GM23338 (cell line): ENCODE data around the gene KRT74. TPM values are rescaled to one million over a fixed set of nuclear protein-coding genes. Genes with fewer than 3 reads are reported as not detected.
A peak's percentile ranks its signal among the peaks of the same experiment; 100 is the strongest.

Experiments used
- ATAC-seq: fragments of 200-7000 bp; cut with Tn5 transposase; 3 replicates; pipeline ENCODE4 v1.9.1; 2020
- DNase-seq: peaks from one replicate; pipeline ENCODE4 v3.0.0-alpha.2; 2015; ENCODE audit warnings: low spot score
- H2AFZ ChIP-seq: fragments of 200-600 bp; sonication (generic); 2 replicates; pipeline ENCODE4 v1.8.0; 2016; ENCODE audit warnings: antibody characterized with exemption, mild to moderate bottlenecking, moderate library complexity
- H3F3A ChIP-seq: fragments of 200-600 bp; sonication (generic); replicated peaks from 2 replicates; pipeline ENCODE4 v1.8.0; 2017; ENCODE audit warnings: antibody characterized with exemption, mixed run types, low read depth
- H3K27ac ChIP-seq: fragments of 200-600 bp; sonication (generic); 2 replicates; pipeline ENCODE4 v1.6.1; 2016; ENCODE audit warnings: low read depth
- H3K27me3 ChIP-seq: fragments of 200-600 bp; sonication (generic); 2 replicates; pipeline ENCODE4 v1.8.0; 2016; ENCODE audit warnings: mild to moderate bottlenecking, mixed run types, moderate library complexity; ENCODE audit not compliant: insufficient read depth
- H3K36me3 ChIP-seq: fragments of 200-600 bp; sonication (generic); 2 replicates; pipeline ENCODE4 v1.8.0; 2016; ENCODE audit warnings: mild to moderate bottlenecking; ENCODE audit not compliant: insufficient read depth
- H3K4me1 ChIP-seq: fragments of 200-600 bp; sonication (generic); 2 replicates; pipeline ENCODE4 v1.8.0; 2016; ENCODE audit warnings: mild to moderate bottlenecking, moderate library complexity; ENCODE audit not compliant: insufficient read depth
- H3K4me2 ChIP-seq: fragments of 200-600 bp; sonication (generic); 2 replicates; pipeline ENCODE4 v1.7.1; 2017; ENCODE audit warnings: mixed run types
- H3K4me3 ChIP-seq: fragments of 200-600 bp; sonication (generic); 2 replicates; pipeline ENCODE4 v1.6.1; 2016; ENCODE audit warnings: mixed run types
- H3K79me2 ChIP-seq: fragments of 200-600 bp; sonication (generic); replicated peaks from 2 replicates; pipeline ENCODE4 v1.8.0; 2017; ENCODE audit warnings: mild to moderate bottlenecking; ENCODE audit not compliant: insufficient read depth
- H3K9me2 ChIP-seq: fragments of 200-600 bp; sonication (generic); 2 replicates; pipeline ENCODE4 v1.8.0; 2017; ENCODE audit not compliant: insufficient read depth
- H4K20me1 ChIP-seq: fragments of 200-600 bp; sonication (generic); replicated peaks from 2 replicates; pipeline ENCODE4 v1.8.0; 2017; ENCODE audit warnings: mild to moderate bottlenecking; ENCODE audit not compliant: insufficient read depth
- H3K27ac Mint-ChIP-seq: 2 replicates; pipeline ENCODE4 v1.8.0; 2020; ENCODE audit warnings: inconsistent platforms, mild to moderate bottlenecking, moderate library complexity, mixed read lengths
- H3K27me3 Mint-ChIP-seq: 3 replicates; pipeline ENCODE4 v1.8.0; 2022; ENCODE audit warnings: low read depth, mild to moderate bottlenecking, moderate library complexity, mixed read lengths, inconsistent platforms; ENCODE audit not compliant: insufficient read depth, poor library complexity
- H3K36me3 Mint-ChIP-seq: 3 replicates; pipeline ENCODE4 v1.8.0; 2021; ENCODE audit warnings: low read depth, mild to moderate bottlenecking, inconsistent platforms, moderate library complexity, mixed read lengths
- H3K4me1 Mint-ChIP-seq: 3 replicates; pipeline ENCODE4 v1.8.0; 2020; ENCODE audit warnings: mild to moderate bottlenecking, inconsistent platforms, mixed read lengths
- H3K4me3 Mint-ChIP-seq: 3 replicates; pipeline ENCODE4 v1.8.0; 2021; ENCODE audit warnings: moderate library complexity, mild to moderate bottlenecking, inconsistent platforms, mixed read lengths
- H3K9me3 Mint-ChIP-seq: 3 replicates; pipeline ENCODE4 v1.8.0; 2020; ENCODE audit warnings: moderate library complexity, mild to moderate bottlenecking, inconsistent platforms, mixed read lengths
- CREB1 ChIP-seq: fragments of 250-450 bp; sonication (Bioruptor Pico); IDR thresholded peaks from 2 replicates; pipeline ENCODE4 v1.5.0; 2020; ENCODE audit warnings: low read depth, mild to moderate bottlenecking, moderate library complexity
- CTCF ChIP-seq, 2 experiments: fragments of 200-600 bp in 1 of 2; sonication (generic) in 1 of 2; conservative IDR thresholded peaks; 2 replicates each; pipeline versions ENCODE4 v1.5.1 to v1.6.1; 2016 to 2017; ENCODE audit warnings: antibody characterized with exemption in 2 of 2, low read depth in 2 of 2, mild to moderate bottlenecking in 2 of 2, moderate library complexity in 1 of 2
- ETS1 ChIP-seq: IDR thresholded peaks from 2 replicates; pipeline ENCODE4 v1.6.1; 2016; ENCODE audit warnings: antibody characterized with exemption
- EZH2 ChIP-seq: fragments of 200-600 bp; sonication (generic); IDR thresholded peaks from one replicate; pipeline ENCODE4 v1.8.0; 2017; ENCODE audit warnings: antibody characterized with exemption, mild to moderate bottlenecking, low read depth; ENCODE audit not compliant: unreplicated experiment
- EZH2phosphoT487 ChIP-seq: fragments of 200-600 bp; sonication (generic); IDR thresholded peaks from one replicate; pipeline ENCODE4 v1.8.1; 2018; ENCODE audit warnings: antibody characterized with exemption; ENCODE audit not compliant: unreplicated experiment
- JUNB ChIP-seq: IDR thresholded peaks from one replicate; pipeline ENCODE4 v1.6.1; 2016; ENCODE audit warnings: antibody characterized with exemption; ENCODE audit not compliant: unreplicated experiment
- NANOG ChIP-seq: IDR thresholded peaks from 2 replicates; pipeline ENCODE4 v1.6.1; 2016; ENCODE audit warnings: antibody characterized with exemption, borderline replicate concordance
- POLR2AphosphoS5 ChIP-seq: IDR thresholded peaks from 2 replicates; pipeline ENCODE4 v1.6.1; 2016; ENCODE audit warnings: antibody characterized with exemption, low read depth
- STAT1 ChIP-seq: IDR thresholded peaks from one replicate; pipeline ENCODE4 v1.6.1; 2016; ENCODE audit warnings: antibody characterized with exemption; ENCODE audit not compliant: unreplicated experiment
- ZNF114 ChIP-seq: fragments of 250-450 bp; sonication (Bioruptor Pico); IDR thresholded peaks from 2 replicates; pipeline ENCODE4 v1.5.0; 2020; ENCODE audit warnings: mild to moderate bottlenecking, moderate library complexity
- ZNF331 ChIP-seq: fragments of 250-450 bp; sonication (Bioruptor Pico); IDR thresholded peaks from 2 replicates; pipeline ENCODE4 v1.5.0; 2020; ENCODE audit warnings: low read depth, mild to moderate bottlenecking, moderate library complexity
- ZNF462 ChIP-seq: fragments of 250-450 bp; sonication (Bioruptor Pico); IDR thresholded peaks from 2 replicates; pipeline ENCODE4 v1.5.0; 2020; ENCODE audit warnings: mild to moderate bottlenecking, moderate library complexity
- polyA plus RNA-seq: library from polyadenylated mRNA; unstranded; fragments of >200 nt; fragmentation: Nextera tagmentation; extraction: Ambion mirVana; gene quantifications from 2 replicates; pipeline ENCODE4 v1.2.1, GENCODE V29; 2016
- total RNA-seq: library from RNA; depleted of rRNA; stranded (reverse); fragments of >200 nt; shearing (Covaris generic); gene quantifications from 2 replicates; pipeline ENCODE4 v1.2.3, GENCODE V29; 2014
- TF ChIP-seq, protein P1 (sequence below): IDR thresholded peaks from one replicate; pipeline ENCODE4 v1.6.1; 2018; ENCODE audit warnings: antibody characterized with exemption; ENCODE audit not compliant: unreplicated experiment

KRT74 gene
- total and polyA plus RNA-seq, 2 experiments from 2014 or later = not detected

GRCh38 chr12:52543985-52544883 lies 29.4 kb downstream of the KRT74 start:
- Histone ChIP-seq H3F3A (no peaks in the 10 kb centered on the region), H4K20me1 (no peaks in the 10 kb centered on the region), H3K36me3 (no peaks in the 10 kb centered on the region), H2AFZ (peak overlapping the region; percentile 63; the same call in 1 of the 2 replicates), H3K4me1 (no peaks in the 10 kb centered on the region), H3K27me3 (no peaks in the 10 kb centered on the region), H3K79me2 (no peaks in the 10 kb centered on the region), H3K4me3 (no peak overlapping the region), H3K27ac (no peak overlapping the region), H3K9me2 (no peaks in the 10 kb centered on the region), H3K4me2 (no peak overlapping the region)
- Mint-ChIP-seq H3K27me3 (peaks cover 12% of the 10 kb centered on the region), H3K4me3 (no peak overlapping the region), H3K4me1 (no peaks in the 10 kb centered on the region), H3K36me3 (no peaks in the 10 kb centered on the region), H3K27ac (no peak overlapping the region; the same call in 1 of the 2 replicates), H3K9me3 (no peaks in the 10 kb centered on the region)
- TF ChIP-seq, protein P1, sequence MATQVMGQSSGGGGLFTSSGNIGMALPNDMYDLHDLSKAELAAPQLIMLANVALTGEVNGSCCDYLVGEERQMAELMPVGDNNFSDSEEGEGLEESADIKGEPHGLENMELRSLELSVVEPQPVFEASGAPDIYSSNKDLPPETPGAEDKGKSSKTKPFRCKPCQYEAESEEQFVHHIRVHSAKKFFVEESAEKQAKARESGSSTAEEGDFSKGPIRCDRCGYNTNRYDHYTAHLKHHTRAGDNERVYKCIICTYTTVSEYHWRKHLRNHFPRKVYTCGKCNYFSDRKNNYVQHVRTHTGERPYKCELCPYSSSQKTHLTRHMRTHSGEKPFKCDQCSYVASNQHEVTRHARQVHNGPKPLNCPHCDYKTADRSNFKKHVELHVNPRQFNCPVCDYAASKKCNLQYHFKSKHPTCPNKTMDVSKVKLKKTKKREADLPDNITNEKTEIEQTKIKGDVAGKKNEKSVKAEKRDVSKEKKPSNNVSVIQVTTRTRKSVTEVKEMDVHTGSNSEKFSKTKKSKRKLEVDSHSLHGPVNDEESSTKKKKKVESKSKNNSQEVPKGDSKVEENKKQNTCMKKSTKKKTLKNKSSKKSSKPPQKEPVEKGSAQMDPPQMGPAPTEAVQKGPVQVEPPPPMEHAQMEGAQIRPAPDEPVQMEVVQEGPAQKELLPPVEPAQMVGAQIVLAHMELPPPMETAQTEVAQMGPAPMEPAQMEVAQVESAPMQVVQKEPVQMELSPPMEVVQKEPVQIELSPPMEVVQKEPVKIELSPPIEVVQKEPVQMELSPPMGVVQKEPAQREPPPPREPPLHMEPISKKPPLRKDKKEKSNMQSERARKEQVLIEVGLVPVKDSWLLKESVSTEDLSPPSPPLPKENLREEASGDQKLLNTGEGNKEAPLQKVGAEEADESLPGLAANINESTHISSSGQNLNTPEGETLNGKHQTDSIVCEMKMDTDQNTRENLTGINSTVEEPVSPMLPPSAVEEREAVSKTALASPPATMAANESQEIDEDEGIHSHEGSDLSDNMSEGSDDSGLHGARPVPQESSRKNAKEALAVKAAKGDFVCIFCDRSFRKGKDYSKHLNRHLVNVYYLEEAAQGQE = no peak
- TF ChIP-seq JUNB = no peak
- no peak for TF ChIP-seq EZH2
- TF ChIP-seq CREB1 (CRISPR knock-in tag) = no peak
- TF ChIP-seq ZNF114 (CRISPR knock-in tag) = no peak
- TF ChIP-seq NANOG = no peak
- no peak for TF ChIP-seq POLR2AphosphoS5
- no peak for TF ChIP-seq EZH2phosphoT487
- no peak for TF ChIP-seq CTCF (conservative IDR thresholded peaks at IDR 0.05; ENCODE audit: low read depth in 2 of 2)
- TF ChIP-seq STAT1 = no peak
- no peak for TF ChIP-seq ZNF462 (CRISPR knock-in tag)
- no peak for TF ChIP-seq ETS1
- no peak for TF ChIP-seq ZNF331 (CRISPR knock-in tag)
- DNase-seq = peak; percentile 18
- peak; percentile 79 for ATAC-seq
